GM19468 (cell line): Measurements from ENCODE around the gene ADAMTSL4.

ENCODE experiments used
- ATAC-seq: cut with Tn5 transposase; IDR thresholded peaks from one replicate; pipeline ENCODE4 v1.9.1; 2021; ENCODE audit warnings: mild to moderate bottlenecking, moderate library complexity, moderate number of reproducible peaks; ENCODE audit not compliant: unreplicated experiment; ENCODE audit errors: extremely low read depth

Gene ADAMTSL4

GRCh38 chr1:150532860-150533259, 16.3 kb upstream of the ADAMTSL4 start:
- no peak for ATAC-seq

DNA sequence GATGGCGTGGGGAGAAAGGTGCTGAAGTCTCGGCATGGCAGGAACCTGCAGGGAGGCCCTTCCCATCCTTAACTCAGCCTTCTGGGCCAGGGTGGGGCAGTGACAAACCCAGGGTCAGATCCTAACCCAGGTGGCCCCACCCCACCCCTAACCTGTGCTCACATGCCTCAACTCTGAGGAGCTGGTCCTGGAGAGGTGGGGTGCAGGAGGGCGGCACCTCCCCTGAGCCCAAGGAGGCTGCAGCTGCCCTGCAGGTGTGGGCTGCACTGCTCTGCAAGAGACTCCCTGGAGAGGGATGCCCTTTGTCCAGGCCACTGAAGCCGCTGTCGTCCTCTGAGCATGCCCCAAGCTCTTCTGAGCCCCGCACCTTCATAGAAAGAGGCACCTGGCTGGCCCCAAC, 15.2 kb upstream of the ADAMTSL4 start:
- ATAC-seq: no peak

DNA sequence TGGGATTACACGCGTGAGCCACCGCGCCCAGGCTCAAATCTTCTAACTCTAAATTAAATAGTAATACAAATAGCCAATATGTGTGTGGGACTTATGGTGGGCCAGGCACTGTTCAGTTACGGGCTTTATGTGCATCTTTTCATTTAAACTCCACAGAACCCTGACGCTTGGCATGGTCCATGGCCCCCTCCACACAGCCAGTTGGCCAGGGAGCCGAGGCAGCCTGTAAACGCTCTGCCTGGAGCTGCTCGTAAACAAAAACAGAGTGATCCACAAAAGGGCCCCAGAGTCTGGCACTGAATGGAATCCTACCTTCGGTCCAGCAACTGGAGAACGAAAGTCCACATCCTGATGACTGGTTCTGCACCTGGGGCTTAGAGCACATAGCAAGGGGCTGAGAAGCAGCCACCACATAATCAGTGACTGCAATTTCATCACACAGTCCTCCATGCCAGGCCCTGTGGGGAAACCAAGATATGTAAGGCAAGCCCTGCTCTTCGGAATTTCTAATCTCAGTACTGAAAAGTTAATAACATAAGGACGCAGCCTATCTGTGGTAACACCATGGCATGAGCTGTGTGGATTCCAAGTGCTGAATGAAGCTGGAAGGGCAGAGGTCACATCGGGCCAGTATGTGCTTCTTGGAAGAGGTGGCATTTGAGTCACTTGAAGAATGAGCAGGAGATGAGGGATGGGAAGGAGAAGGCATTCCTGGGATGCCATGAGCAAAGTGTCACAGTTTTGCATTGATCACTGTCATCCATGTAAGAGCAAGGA, 13.5 kb upstream of the ADAMTSL4 start:
- ATAC-seq: no peak

- ATAC-seq: no peak
Observed at GRCh38 chr1:150536836-150537731, 12.1 kb upstream of the ADAMTSL4 start.

DNA sequence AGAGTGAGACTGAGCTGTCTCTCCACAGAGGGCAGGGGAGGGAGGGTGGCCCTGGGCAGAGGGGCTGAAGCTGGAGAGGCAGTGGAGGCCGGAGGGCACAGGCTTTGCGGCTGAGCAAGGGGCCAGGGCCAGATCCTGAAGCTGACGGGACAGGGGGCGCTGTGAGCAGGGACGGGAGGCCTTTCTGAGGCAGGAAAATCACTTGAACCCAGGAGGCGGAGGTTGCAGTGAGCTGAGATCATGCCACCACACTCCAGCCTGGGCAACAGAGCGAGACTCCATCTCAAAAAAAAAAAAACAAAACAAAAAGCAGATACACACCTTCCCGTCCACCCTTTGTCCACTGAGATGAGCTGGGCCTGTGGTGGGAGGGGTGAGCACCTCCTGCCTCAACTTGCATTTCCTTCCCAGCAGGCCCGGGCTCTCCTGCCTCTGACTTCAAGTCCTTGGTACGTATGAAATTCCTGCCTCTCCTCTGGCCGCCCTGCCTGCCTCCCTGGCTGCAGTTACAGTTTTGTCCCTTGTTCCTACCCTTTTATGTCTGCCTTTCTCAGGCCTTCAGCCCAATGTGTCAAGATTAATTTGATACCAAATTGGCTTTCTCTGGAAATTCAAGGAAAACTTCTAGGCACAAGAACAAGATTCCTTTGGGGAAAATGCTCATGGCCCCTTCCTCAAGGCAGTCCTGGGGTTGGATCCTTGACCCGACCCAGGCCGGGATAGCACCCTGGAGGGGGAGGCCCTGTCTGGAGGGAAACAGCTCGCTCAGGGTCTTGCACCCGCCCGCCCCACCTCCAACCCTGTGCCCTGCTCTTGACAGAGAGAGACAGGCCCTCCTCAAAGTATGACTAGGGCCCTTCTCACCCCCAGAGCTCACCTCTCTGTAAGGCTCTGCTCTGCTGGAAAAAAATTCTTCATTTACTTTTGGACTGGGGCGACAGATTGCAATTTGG, 11.2 kb upstream of the ADAMTSL4 start:
- ATAC-seq: no peak

DNA sequence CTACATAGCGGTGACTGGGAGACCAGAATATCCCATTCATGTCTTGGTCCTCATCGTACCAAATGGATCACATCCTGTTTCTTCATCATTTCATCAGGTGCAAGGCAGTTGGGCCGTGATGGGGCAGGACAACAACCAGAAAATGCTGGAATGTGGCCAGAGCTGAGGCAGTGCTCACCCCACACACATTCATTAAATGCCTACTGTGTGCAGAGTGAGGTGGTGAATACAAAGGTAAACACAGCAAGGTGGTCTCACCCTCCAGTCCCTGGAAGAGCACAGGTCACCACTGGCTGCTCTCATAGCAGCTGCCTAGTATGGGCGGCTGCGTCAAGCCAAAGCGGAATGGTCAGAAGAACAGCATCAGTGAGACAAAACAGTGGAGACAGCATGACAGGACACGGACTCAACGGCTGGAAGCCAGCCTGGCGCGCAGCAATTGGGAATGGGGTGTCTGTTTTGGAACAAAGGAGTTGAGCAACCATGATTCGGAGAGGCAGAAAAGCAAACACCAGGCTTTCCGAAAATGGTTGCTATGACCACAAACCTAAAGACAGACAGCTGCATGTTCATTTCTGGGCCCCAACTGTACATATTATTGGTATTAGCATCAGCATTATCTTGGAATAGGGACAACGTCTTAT, 5.6 kb upstream of the ADAMTSL4 start:
- no peak for ATAC-seq

- ATAC-seq: no peak
Observed at GRCh38 chr1:150544204-150544603, 5.0 kb upstream of the ADAMTSL4 start.

- ATAC-seq: no peak
Observed at GRCh38 chr1:150545486-150546032, 3.6 kb upstream of the ADAMTSL4 start.

- no peak for ATAC-seq
Observed at GRCh38 chr1:150546294-150546937, 2.8 kb upstream of the ADAMTSL4 start.

DNA sequence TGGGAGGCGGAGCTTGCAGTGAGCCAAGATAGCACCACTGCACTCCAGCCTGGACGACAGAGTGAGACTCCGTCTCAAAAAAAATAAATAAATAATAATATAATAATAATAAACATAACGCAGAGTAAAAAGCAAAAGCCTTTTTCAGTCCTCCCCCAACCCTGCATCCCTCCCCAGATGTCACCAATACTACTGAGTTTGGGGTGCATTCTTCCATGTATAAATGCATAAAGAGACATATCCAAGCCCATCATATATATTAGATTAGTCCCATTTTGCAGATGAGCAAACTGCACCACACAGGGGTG, 930 bp upstream of the ADAMTSL4 start:
- ATAC-seq: no peak

DNA sequence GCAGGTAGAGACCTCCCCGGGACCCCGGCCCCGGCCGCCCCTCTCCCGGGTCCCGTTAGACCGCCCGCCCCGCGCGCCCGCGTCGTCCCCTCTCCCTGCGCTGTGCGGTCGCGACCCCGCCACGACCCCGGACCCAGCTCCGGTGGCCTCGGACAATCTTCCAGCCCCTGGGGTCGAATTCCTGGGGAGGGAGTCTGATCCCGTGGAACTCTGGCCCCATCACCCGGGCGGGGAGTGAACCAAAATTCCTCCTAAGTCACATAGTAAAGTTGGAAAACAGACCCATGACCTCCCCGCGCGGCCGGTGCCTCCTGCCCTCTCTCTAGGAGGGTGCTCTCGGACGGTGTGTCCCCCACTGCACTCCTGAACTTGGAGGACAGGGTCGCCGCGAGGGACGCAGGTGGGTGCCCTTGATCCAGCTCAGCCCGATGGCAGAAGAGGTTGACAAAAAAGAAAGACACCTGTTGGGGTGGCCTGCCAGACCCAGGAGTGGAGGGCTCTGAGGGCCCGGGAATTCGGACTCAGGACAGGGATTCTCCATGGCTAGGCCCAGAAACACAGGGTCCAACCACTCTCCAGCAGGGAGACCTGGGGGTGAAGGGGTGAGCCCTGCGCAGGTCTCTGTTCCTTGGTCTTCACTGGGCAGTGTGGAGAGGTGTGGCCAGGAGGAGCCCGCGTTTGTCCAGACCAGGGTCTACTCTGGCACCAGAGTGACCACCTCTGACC, 451 bp downstream of the ADAMTSL4 start:
- no peak for ATAC-seq

DNA sequence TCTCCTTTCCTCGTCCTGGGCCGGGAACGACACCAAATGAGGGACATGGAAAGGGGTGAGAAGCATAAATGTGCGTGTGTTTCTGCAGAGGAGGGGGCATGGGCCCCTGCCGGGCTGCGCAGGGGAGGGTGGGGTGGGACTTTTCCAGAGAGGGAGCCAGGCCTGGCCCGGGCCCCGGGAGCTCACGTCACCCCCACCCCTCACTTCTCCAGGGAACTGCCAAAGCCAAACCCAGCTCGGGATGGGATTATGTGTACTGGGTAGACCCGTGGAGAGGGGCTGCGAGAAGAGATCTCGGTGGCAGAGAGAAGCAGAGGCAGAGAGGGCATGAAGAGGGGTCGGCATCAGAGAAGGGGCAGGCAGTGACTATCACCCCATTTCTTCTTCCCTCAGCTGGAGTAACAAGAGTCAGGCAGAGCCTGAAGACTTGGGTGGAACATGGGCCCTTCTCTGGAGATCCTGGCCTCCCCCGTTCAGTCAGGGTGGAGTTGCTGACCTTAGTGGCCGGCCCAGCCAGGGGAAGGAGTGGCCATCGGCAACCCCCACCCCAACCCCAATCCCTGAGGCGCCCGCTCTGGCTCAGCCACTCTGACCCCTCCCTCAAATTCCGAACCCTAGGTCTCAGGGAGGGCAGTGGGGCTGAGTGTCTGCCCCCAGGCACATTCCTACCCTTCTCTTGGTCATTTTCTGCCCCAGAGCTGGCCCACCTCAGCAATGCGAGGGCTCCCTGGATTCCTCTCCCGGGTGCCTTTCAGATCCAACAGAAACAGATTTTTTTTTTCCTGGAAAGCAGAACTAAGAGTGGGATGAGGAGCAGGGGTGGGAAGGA, 1.2 kb downstream of the ADAMTSL4 start:
- ATAC-seq: no peak

DNA sequence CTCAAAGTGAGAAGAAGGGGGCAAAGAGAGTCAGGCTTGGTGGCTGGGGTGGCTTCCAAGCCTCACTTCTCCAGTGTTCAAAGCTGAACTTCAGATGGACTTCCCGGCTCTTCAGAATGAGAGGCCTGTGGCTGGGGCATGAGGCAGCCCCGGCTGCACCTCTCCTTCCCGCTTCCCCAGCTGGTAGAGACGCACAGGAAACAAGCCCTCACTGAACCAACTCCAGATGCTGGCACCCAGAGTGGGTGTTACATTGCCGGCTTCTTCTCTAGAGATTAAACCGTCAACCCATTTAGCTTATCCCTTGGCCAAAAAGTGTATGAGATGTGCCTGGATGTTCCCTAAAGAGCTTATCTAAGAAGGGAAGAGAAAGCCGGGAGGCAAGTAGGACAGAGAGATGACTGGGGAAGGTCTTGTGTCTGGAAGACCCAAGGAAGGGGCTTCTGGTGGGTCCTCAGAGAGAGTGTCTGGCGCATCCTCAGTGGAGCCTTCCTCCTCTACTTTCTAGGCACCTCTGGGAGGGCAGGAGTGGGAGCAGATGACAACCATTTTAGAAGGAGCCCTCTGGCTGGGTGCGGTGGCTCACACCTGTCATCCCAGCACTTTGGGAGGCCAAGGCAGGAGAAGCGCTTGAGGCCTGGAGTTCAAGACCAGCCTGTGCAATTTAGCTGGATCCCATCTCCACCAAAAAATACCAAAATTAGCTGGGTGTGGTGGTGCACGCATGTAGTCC, 2.0 kb downstream of the ADAMTSL4 start:
- no peak for ATAC-seq

DNA sequence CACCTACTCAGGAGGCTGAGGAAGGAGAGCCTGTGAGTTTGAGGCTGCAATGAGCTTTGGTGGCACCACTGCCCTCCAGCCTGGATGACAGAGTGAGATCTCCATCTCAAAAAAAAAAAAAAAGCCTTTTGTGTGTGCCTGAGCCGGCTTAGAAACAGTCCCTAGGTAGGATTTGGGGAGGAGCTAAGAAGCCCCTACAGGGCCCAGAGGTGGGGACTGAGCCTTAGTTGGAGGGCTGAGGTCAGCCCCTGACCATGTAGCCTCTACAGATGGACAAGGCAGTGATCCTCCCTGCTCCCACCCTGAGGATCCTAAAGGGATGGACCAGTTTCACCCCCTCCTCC, 2.5 kb downstream of the ADAMTSL4 start:
- no peak for ATAC-seq

- no peak for ATAC-seq
Observed at GRCh38 chr1:150552128-150552910, 3.1 kb downstream of the ADAMTSL4 start.

DNA sequence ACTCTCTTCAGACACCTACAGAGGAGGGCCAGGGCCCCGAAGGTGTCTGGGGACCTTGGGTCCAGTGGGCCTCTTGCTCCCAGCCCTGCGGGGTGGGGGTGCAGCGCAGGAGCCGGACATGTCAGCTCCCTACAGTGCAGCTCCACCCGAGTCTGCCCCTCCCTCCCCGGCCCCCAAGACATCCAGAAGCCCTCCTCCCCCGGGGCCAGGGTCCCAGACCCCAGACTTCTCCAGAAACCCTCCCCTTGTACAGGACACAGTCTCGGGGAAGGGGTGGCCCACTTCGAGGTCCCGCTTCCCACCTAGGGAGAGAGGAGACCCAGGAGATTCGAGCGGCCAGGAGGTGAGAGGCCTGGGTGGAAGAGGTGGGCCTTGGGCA, 3.7 kb downstream of the ADAMTSL4 start:
- ATAC-seq: no peak
